VCaP (cell line): ENCODE measurements around the gene TFG.

Experiments used
- H3K27ac ChIP-seq: fragments of 450-650 bp; 2 replicates; pipeline ENCODE4 v1.5.1; 2017
- TF ChIP-seq, protein P1 (sequence below): fragments of 450-650 bp; conservative IDR thresholded peaks from 2 replicates; pipeline ENCODE4 v1.5.1; 2017; ENCODE audit warnings: mild to moderate bottlenecking, moderate library complexity

The TFG gene

DNA sequence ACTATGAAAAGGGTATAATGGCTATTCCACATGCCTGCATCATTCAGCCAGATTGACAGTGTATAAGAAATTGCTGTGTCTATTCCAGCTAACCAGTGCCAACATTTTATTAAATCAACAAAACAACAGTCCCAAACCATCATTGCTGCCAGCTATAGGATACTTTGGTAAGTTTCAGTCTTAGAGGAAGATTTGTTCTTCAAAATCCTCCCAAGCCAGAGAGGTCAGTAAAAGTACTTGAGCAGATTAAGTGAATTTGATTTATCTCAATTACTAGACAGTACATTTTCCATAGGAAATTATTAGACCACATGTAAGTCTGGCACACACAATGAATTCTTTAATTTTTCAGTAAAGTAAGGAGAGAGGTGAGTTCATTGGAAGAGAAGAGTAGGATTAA, 50.7 kb downstream of the TFG start:
- H3K27ac ChIP-seq = no peak overlapping the region
- TF ChIP-seq, protein P1, sequence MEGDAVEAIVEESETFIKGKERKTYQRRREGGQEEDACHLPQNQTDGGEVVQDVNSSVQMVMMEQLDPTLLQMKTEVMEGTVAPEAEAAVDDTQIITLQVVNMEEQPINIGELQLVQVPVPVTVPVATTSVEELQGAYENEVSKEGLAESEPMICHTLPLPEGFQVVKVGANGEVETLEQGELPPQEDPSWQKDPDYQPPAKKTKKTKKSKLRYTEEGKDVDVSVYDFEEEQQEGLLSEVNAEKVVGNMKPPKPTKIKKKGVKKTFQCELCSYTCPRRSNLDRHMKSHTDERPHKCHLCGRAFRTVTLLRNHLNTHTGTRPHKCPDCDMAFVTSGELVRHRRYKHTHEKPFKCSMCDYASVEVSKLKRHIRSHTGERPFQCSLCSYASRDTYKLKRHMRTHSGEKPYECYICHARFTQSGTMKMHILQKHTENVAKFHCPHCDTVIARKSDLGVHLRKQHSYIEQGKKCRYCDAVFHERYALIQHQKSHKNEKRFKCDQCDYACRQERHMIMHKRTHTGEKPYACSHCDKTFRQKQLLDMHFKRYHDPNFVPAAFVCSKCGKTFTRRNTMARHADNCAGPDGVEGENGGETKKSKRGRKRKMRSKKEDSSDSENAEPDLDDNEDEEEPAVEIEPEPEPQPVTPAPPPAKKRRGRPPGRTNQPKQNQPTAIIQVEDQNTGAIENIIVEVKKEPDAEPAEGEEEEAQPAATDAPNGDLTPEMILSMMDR = no peak

DNA sequence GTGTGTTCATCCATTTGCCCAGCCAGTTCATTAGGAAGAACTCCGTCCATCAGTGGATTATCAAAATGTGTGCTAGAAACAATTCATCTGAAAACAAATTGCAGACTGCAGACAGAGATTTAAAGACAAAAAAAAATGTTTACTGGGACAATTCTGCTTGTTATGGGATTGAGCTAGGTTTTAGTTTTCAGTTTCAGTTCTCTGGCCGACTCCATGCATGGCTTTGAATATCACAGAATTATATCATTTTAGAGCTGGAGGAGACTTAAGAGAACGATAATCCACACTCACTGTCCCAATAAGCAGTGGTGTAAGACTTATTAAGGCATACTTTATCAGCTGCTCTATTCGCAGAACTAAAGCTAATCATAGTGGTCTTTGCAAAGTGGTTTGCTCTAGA, 51.1 kb downstream of the TFG start:
- TF ChIP-seq, protein P1 = no peak
- no peak overlapping the region for H3K27ac ChIP-seq

DNA sequence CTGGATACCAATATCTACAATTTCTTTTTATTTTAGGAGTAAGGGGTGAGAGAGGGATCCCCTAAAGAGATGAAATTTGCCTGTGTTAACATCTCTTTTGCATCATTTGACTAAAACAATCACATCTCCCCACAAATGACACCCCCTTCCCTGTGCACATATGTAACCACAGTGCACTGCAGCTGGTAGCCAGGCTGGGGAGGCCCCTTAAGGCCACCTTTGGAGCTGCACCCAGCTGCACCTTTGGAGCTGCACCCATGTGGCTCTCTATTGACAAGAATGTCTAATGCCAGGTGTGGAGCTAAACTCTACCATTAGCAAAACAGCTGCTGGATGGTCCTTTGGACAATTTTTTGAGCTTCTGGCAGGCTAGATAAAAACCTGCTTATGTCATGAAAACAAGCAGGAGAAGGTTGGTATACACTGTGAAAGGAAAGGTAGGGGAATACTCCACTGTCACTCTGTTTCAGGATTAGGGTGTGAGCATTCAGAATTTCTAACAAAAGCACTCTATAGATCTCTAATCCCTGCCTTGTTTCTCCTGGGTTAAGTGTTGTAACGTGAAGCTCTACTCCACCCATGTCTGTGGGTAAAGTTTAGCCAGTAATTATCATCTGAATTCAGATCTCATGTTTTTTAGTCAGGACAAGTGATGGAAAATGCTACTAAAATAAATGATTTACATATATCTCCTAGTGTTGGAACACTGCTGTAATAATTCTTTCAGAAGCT, 52.1 kb downstream of the TFG start:
- H3K27ac ChIP-seq = no peak overlapping the region
- TF ChIP-seq, protein P1 = no peak; the same call in 1 of the 2 replicates

DNA sequence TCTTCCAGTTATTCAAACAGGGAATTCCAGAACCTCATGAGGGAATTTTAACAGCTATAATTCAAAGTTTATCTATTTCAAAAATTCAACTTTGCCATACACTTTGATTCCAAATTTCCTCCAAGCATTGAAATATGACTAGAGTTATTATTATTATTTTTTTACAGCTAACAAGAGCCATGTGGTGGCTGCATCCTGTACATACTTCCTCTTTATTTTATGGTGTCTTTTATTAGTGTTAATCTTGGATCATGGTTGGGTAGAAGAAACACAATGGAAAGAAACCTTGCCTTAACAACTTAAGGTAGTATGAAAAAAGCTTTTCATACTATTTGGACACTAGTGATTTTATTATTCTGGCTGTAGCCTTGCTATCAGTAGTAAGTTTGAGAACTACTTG, 52.7 kb downstream of the TFG start:
- TF ChIP-seq, protein P1 = no peak
- H3K27ac ChIP-seq = no peak overlapping the region

DNA sequence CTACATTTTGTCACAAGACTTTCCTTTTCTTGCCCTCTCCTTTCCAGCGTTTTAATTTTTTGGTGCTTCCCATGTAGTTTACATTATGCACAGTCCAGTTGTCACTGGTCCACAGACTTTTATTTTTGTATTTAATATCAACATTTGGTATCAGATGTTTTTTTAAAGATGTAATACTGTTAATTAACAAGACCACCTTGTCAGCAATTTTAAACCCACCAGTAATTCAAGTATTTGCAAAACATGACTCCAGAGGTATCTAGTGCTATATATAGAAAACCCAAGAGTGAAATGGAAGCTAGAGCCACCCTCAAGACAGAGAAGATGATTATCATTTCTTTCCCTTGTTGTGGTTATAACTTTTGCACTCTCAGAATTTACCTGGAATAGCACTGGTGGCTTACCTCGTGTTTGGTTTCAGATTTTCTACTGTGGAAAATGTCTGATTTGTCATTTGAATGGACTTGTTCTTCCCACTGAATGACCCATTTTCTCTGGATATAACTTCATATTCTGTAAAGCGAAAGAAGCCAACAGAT, 56.2 kb downstream of the TFG start:
- H3K27ac ChIP-seq = no peak overlapping the region
- TF ChIP-seq, protein P1 = no peak

DNA sequence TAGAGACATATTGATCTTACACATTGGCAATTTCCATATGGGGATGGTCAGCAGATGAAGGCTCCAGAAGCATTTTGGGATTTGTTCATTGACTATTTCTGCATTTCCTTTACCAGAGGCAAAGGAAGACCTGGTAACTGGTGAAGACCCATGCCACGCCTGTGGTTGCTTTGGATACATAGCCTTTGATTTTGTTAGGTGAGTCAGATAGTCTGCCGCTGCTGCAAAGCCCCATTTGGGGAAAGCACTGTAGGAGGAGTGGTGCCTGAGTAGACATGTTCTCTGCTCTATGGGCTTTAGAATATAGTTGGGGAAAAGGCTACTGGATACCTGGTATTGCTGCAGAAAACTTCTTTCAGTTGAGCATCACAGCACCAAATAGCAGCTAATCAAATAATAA, 56.8 kb downstream of the TFG start:
- no peak overlapping the region for H3K27ac ChIP-seq
- TF ChIP-seq, protein P1 = no peak

DNA sequence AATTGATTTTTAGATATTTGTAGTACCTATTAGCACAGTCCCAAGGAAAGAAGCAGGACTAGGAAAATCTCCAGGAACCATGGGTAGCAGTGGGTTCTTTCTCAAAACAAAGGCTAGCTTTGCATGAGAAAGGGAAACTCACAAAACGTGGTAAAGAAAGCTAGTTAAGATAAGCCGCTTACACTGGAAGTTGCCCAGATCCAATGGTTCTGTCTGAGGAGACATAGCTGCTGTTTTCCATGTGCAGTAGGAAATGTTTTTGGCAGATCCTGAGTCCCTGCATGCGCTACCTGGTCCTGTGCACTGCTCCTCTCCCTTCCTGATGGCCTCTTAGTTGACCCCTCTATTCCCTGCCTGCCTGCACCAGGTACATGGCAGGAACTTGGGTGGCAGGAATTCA, 60.4 kb downstream of the TFG start:
- no peak overlapping the region for H3K27ac ChIP-seq
- TF ChIP-seq, protein P1 = no peak
